ENCODE measurements around the gene IGF2BP2.

Gene IGF2BP2

DNA sequence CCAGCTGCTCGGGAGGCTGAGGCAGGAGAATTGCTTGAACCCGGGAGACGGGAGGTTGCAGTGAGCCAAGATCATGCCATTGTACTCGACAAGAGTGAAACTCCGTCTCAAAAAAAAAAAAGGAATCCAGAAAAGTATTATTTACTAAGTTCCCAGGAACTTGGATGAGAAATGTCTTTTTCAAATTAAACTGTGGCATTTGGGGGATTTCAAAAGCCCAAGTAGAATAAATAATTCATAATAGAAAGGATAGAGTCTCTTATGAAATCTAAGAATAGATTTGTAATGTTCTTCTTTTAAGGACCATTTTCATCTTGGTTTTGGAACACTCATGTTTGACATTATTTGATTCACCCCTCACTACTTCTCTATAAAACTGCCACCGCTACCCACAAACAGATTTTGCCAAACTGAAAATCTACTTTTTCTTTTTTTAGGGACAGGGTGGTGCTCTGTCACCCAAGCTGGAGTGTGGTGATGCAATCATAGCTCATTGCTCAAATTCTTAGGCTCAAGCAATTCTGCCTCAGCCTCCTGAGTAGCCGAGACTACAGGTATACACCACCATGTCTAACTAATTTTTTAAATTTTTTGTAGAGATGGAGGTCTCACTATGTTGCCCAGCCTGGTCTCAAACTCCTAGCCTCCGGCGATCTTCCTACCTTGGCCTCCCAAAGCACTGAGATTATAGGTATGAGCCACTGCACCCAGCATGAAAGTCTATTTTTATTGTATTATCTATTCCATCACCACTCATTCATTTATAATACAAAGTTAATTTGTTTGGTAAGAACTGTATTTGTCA is 139.4 kb downstream of the IGF2BP2 start:
- no peak for TF ChIP-seq FOXM1 (IDR thresholded peaks at IDR 0.05; ENCODE audit: borderline replicate concordance, low read depth)
- TF ChIP-seq EP300 (IDR thresholded peaks at IDR 0.05; ENCODE audit: borderline replicate concordance) = no peak
- TF ChIP-seq CEBPB (IDR thresholded peaks at IDR 0.05) = 0 out of 2 replicates have a peak, but pooled peaks have one; percentile 35
- TF ChIP-seq YY1 (IDR thresholded peaks at IDR 0.05; ENCODE audit: low read depth) = no peak

DNA sequence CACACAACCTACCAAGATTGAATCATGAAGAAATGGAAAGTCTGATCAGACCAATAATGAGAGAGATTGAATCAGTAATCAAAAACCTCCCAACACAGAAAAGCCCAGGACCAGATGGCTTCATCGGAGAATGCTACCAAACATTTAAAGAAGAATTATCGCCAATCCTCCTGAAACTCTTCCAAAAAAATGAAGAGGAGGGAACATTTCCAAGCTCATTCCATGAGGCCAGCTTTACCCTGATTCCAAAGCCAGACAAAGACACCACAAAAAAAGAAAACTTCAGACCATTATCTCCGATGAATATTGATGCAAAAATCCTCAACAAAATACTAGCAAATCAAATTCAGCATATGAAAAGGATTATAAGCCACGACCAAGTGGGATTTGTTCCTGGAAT is 144.6 kb downstream of the IGF2BP2 start:
- no peak for TF ChIP-seq ZBTB7A (IDR thresholded peaks at IDR 0.05; ENCODE audit: low read depth)
- TF ChIP-seq RAD21 (IDR thresholded peaks at IDR 0.05; ENCODE audit: low read depth) = no peak
- no peak for TF ChIP-seq TCF12 (IDR thresholded peaks at IDR 0.05; ENCODE audit: low read depth)
- TF ChIP-seq CEBPB (IDR thresholded peaks at IDR 0.05) = no peak
- TF ChIP-seq, protein P1, sequence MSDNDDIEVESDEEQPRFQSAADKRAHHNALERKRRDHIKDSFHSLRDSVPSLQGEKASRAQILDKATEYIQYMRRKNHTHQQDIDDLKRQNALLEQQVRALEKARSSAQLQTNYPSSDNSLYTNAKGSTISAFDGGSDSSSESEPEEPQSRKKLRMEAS (IDR thresholded peaks at IDR 0.05) = no peak
- TF ChIP-seq FOXM1 (IDR thresholded peaks at IDR 0.05; ENCODE audit: borderline replicate concordance, low read depth) = no peak
- TF ChIP-seq CREB1 (IDR thresholded peaks at IDR 0.05; ENCODE audit: low read depth) = no peak
- TF ChIP-seq, protein P2, sequence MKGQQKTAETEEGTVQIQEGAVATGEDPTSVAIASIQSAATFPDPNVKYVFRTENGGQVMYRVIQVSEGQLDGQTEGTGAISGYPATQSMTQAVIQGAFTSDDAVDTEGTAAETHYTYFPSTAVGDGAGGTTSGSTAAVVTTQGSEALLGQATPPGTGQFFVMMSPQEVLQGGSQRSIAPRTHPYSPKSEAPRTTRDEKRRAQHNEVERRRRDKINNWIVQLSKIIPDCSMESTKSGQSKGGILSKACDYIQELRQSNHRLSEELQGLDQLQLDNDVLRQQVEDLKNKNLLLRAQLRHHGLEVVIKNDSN (IDR thresholded peaks at IDR 0.05) = no peak
- TF ChIP-seq TEAD4 (IDR thresholded peaks at IDR 0.05) = no peak
- TF ChIP-seq EGR1 (IDR thresholded peaks at IDR 0.05) = no peak
- TF ChIP-seq NFIC (IDR thresholded peaks at IDR 0.05) = no peak
- no peak for TF ChIP-seq TAF1 (IDR thresholded peaks at IDR 0.05; ENCODE audit: low read depth)
- TF ChIP-seq EP300 (IDR thresholded peaks at IDR 0.05; ENCODE audit: borderline replicate concordance) = no peak

DNA sequence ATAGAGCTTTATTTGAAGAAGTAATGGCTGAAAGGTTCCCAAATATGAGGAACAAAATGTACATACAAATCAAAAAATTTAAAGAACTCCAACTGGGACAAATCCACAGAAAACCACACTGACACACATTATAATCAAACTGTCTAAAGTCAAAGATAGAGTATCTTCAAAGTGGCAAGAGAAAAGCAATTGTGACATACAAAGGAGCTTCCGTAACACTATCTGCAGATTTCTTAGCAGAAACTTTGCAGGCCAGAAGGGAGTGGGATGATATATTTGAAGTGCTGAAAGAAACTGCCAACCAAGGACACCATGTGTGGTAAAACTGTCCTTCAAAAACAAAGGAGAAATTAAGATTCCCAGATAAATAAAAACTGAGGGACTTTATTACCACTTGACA is 146.8 kb downstream of the IGF2BP2 start:
- TF ChIP-seq NFIC (IDR thresholded peaks at IDR 0.05) (no peak), ZBTB7A (IDR thresholded peaks at IDR 0.05; ENCODE audit: low read depth) (no peak), CREB1 (IDR thresholded peaks at IDR 0.05; ENCODE audit: low read depth) (no peak), EP300 (IDR thresholded peaks at IDR 0.05; ENCODE audit: borderline replicate concordance) (no peak), EGR1 (IDR thresholded peaks at IDR 0.05) (no peak), YY1 (IDR thresholded peaks at IDR 0.05; ENCODE audit: low read depth) (no peak)
- TF ChIP-seq, protein P3, sequence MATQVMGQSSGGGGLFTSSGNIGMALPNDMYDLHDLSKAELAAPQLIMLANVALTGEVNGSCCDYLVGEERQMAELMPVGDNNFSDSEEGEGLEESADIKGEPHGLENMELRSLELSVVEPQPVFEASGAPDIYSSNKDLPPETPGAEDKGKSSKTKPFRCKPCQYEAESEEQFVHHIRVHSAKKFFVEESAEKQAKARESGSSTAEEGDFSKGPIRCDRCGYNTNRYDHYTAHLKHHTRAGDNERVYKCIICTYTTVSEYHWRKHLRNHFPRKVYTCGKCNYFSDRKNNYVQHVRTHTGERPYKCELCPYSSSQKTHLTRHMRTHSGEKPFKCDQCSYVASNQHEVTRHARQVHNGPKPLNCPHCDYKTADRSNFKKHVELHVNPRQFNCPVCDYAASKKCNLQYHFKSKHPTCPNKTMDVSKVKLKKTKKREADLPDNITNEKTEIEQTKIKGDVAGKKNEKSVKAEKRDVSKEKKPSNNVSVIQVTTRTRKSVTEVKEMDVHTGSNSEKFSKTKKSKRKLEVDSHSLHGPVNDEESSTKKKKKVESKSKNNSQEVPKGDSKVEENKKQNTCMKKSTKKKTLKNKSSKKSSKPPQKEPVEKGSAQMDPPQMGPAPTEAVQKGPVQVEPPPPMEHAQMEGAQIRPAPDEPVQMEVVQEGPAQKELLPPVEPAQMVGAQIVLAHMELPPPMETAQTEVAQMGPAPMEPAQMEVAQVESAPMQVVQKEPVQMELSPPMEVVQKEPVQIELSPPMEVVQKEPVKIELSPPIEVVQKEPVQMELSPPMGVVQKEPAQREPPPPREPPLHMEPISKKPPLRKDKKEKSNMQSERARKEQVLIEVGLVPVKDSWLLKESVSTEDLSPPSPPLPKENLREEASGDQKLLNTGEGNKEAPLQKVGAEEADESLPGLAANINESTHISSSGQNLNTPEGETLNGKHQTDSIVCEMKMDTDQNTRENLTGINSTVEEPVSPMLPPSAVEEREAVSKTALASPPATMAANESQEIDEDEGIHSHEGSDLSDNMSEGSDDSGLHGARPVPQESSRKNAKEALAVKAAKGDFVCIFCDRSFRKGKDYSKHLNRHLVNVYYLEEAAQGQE (IDR thresholded peaks at IDR 0.05; ENCODE audit: low read depth) = no peak
- TF ChIP-seq, protein P2 (IDR thresholded peaks at IDR 0.05) = no peak

DNA sequence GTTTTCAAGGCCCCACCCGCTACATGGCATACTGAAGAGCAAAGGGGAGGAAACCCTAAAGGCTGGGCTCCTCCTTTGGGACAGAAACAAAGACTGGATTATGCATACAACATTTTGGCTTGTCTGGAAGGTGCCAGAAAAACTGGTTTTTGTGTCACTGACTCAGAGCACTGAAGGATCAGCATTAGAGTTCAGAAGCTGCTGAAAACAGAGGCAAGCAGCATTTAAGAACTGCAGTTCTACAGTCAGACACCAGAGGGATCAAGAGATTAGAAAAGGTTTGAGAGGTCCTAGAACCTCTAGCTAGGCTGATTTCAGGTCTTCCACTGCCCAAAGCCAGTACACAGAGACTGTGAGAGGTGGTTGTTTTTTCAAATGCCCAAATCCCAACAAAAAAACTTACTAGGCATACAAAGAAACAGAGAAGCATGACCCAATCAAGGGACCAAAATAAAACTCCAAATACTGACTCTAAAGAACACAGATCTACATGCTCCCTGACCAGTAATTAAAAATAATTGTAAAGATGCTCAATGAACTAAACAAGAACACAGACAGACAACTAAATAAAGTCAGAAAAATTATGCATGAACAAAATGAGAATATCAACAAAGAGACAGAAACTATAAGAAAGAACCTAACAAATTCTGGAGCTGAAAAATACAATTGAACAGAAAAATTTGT is 147.6 kb downstream of the IGF2BP2 start:
- peak; percentile 86 for TF ChIP-seq RAD21 (IDR thresholded peaks at IDR 0.05; ENCODE audit: low read depth)
- TF ChIP-seq ZBTB7A (IDR thresholded peaks at IDR 0.05; ENCODE audit: low read depth) = no peak
- no peak for TF ChIP-seq EGR1 (IDR thresholded peaks at IDR 0.05)
- TF ChIP-seq, protein P2 (IDR thresholded peaks at IDR 0.05) = no peak

DNA sequence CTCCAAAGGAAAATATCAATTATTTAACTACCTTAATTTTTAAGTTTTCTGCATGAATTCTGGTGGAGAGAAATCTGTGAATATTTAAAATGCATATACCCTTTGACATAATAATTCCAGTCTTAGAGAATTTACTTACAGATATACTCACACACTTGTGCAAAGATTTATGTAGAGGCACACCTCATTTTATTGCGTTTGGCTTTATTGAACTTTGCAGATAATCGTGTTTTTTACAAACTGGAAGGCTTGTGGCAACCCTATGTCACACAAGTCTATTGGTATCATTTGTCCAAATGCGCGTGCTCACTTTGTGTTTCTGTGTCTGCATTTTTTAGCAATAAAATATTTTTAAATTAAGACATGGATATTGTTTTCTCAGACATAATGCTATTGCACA is 157.3 kb downstream of the IGF2BP2 start:
- TF ChIP-seq RAD21 (IDR thresholded peaks at IDR 0.05; ENCODE audit: low read depth) (no peak), TCF12 (IDR thresholded peaks at IDR 0.05; ENCODE audit: low read depth) (no peak), TAF1 (IDR thresholded peaks at IDR 0.05; ENCODE audit: low read depth) (no peak), EP300 (IDR thresholded peaks at IDR 0.05; ENCODE audit: borderline replicate concordance) (no peak), NFIC (IDR thresholded peaks at IDR 0.05) (no peak), TEAD4 (IDR thresholded peaks at IDR 0.05) (no peak), FOXM1 (IDR thresholded peaks at IDR 0.05; ENCODE audit: borderline replicate concordance, low read depth) (no peak), CREB1 (IDR thresholded peaks at IDR 0.05; ENCODE audit: low read depth) (no peak), ZBTB7A (IDR thresholded peaks at IDR 0.05; ENCODE audit: low read depth) (no peak), EGR1 (IDR thresholded peaks at IDR 0.05) (no peak), CEBPB (IDR thresholded peaks at IDR 0.05) (no peak), YY1 (IDR thresholded peaks at IDR 0.05; ENCODE audit: low read depth) (no peak)
- TF ChIP-seq, protein P3 (IDR thresholded peaks at IDR 0.05; ENCODE audit: low read depth) = no peak
- TF ChIP-seq, protein P1 (IDR thresholded peaks at IDR 0.05) = no peak
- TF ChIP-seq, protein P2 (IDR thresholded peaks at IDR 0.05) = no peak

All from Ishikawa (cell line).